HG03439 (cell line): Measurements from ENCODE around the gene NCOA6.

Experiments
- ATAC-seq: cut with Tn5 transposase; IDR thresholded peaks from one replicate; pipeline ENCODE4 v1.9.1; 2021; ENCODE audit warnings: mild to moderate bottlenecking, moderate library complexity; ENCODE audit not compliant: unreplicated experiment

NCOA6 gene

GRCh38 chr20:34776177-34776576 is 49.3 kb downstream of the NCOA6 start:
- no peak for ATAC-seq

- ATAC-seq = no peak
These were observed 50.6 kb downstream of the NCOA6 start for GRCh38 chr20:34774886-34775285.

GRCh38 chr20:34774449-34774848 is 51.0 kb downstream of the NCOA6 start:
- ATAC-seq = no peak

GRCh38 chr20:34773726-34774125 is 51.7 kb downstream of the NCOA6 start:
- no peak for ATAC-seq

- no peak for ATAC-seq
These were observed 53.0 kb downstream of the NCOA6 start for GRCh38 chr20:34772437-34772836.

GRCh38 chr20:34771680-34772081 is 53.8 kb downstream of the NCOA6 start:
- no peak for ATAC-seq

- ATAC-seq = no peak
These were observed 57.4 kb downstream of the NCOA6 start for GRCh38 chr20:34768096-34768495.

- ATAC-seq = no peak
These were observed 63.4 kb downstream of the NCOA6 start for GRCh38 chr20:34762031-34762555.

GRCh38 chr20:34755367-34755766 is 70.1 kb downstream of the NCOA6 start:
- ATAC-seq = no peak

- no peak for ATAC-seq
These were observed 70.8 kb downstream of the NCOA6 start for GRCh38 chr20:34754611-34755010.

GRCh38 chr20:34753706-34754461 is 71.6 kb downstream of the NCOA6 start:
- ATAC-seq = no peak

- no peak for ATAC-seq
These were observed 74.0 kb downstream of the NCOA6 start for GRCh38 chr20:34751453-34751852.

- no peak for ATAC-seq
These were observed 75.0 kb downstream of the NCOA6 start for GRCh38 chr20:34750484-34750883.

GRCh38 chr20:34748709-34749108 is 76.7 kb downstream of the NCOA6 start:
- no peak for ATAC-seq

- ATAC-seq = no peak
These were observed 78.0 kb downstream of the NCOA6 start for GRCh38 chr20:34747479-34747878.

- no peak for ATAC-seq
These were observed 78.8 kb downstream of the NCOA6 start for GRCh38 chr20:34746674-34747073.

- no peak for ATAC-seq
These were observed 80.6 kb downstream of the NCOA6 start for GRCh38 chr20:34744847-34745246.

GRCh38 chr20:34744340-34744739 is 81.1 kb downstream of the NCOA6 start:
- no peak for ATAC-seq

GRCh38 chr20:34743039-34743438 is 82.4 kb downstream of the NCOA6 start:
- ATAC-seq = no peak

GRCh38 chr20:34736106-34736735 is 89.2 kb downstream of the NCOA6 start:
- no peak for ATAC-seq

- ATAC-seq = no peak
These were observed 92.9 kb downstream of the NCOA6 start for GRCh38 chr20:34732523-34732922.

GRCh38 chr20:34729416-34729815 is 96.0 kb downstream of the NCOA6 start:
- ATAC-seq = no peak
